GM12878 (cell line): ENCODE data around the gene PCGF6. TPM values are rescaled to one million over a fixed set of nuclear protein-coding genes. Genes with fewer than 3 reads are reported as not detected.

Experiments used
- ATAC-seq: fragments of 200-7000 bp; cut with Tn5 transposase; 3 replicates; pipeline ENCODE4 v1.9.1; 2020; ENCODE audit warnings: mild to moderate bottlenecking, moderate library complexity
- BruUV-seq: library from RNA; stranded (reverse); fragments of 400-500 nt; replicated peaks from 2 replicates; lab custom pipeline; 2021; lab: Mats Ljungman, UMichigan
- CTCF ChIA-PET: fragments of 300-600 bp; sonication (Branson Sonifier 250); formaldehyde crosslinking; extraction: SDS; loops from one replicate; lab custom pipeline; 2021; ENCODE audit warnings: inconsistent platforms; lab: Yijun Ruan, JAX
- POLR2A ChIA-PET: fragments of 350-600 bp; formaldehyde crosslinking; extraction: SDS; loops from one replicate; lab custom pipeline; 2021; ENCODE audit warnings: inconsistent platforms; lab: Charles Lee
- RAD21 ChIA-PET: fragments of 300-600 bp; sonication (Branson Sonifier 250); formaldehyde crosslinking; loops from one replicate; lab custom pipeline; 2023; ENCODE audit warnings: antibody characterized with exemption; ENCODE audit not compliant: unreplicated experiment; lab: Charles Lee
- SMC1A ChIA-PET: fragments of 300-600 bp; sonication (Branson Sonifier 250); formaldehyde crosslinking; loops from one replicate; lab custom pipeline; 2023; ENCODE audit not compliant: unreplicated experiment, uncharacterized antibody; lab: Charles Lee
- DNase-seq: peaks from one replicate; pipeline ENCODE4 v3.0.0-alpha.2; 2011; ENCODE audit warnings: low read depth, low spot score
- FAIRE-seq: peaks from 3 replicates; lab custom pipeline; 2011; peaks lifted over from hg19 to GRCh38; lab: Jason Lieb, UNC
- H2AFZ ChIP-seq: 2 replicates; pipeline ENCODE4 v1.6.0; 2011; ENCODE audit warnings: low read depth, low read length, control low read depth; ENCODE audit not compliant: control insufficient read depth
- H3K27ac ChIP-seq: 2 replicates; pipeline ENCODE4 v1.5.1; 2011; ENCODE audit warnings: control low read depth; ENCODE audit not compliant: control insufficient read depth, insufficient read depth
- H3K27me3 ChIP-seq, 2 experiments: replicated peaks in 1 of 2; 2 replicates each; pipeline versions ENCODE4 v1.6.0 to v1.6.1; 2011; ENCODE audit warnings: low read length in 1 of 2; ENCODE audit not compliant: control insufficient read depth in 2 of 2, insufficient read depth in 2 of 2
- H3K36me3 ChIP-seq, 2 experiments: 2 replicates each; pipeline ENCODE4 v1.5.1; 2011; ENCODE audit warnings: low read length in 1 of 2; ENCODE audit not compliant: control insufficient read depth in 2 of 2, insufficient read depth in 2 of 2
- H3K4me1 ChIP-seq: 2 replicates; pipeline ENCODE4 v1.6.1; 2011; ENCODE audit warnings: mild to moderate bottlenecking, low read length, moderate library complexity, mixed read lengths; ENCODE audit not compliant: control insufficient read depth, insufficient read depth
- H3K4me2 ChIP-seq: 2 replicates; pipeline ENCODE4 v1.6.0; 2011; ENCODE audit warnings: control low read depth; ENCODE audit not compliant: control insufficient read depth, insufficient read depth
- H3K4me3 ChIP-seq: fragments of 200-600 bp; sonication (generic); 2 replicates; pipeline ENCODE4 v1.5.1; 2016
- H3K79me2 ChIP-seq: 2 replicates; pipeline ENCODE4 v1.6.0; 2011; ENCODE audit warnings: low read length; ENCODE audit not compliant: control insufficient read depth, insufficient read depth
- H3K9ac ChIP-seq: 2 replicates; pipeline ENCODE4 v1.8.0; 2011; ENCODE audit warnings: low read length, control low read depth, mixed read lengths; ENCODE audit not compliant: control insufficient read depth, insufficient read depth
- H3K9me3 ChIP-seq: replicated peaks from 3 replicates; pipeline ENCODE4 v1.5.1; 2011; ENCODE audit warnings: mild to moderate bottlenecking, low read length; ENCODE audit not compliant: control insufficient read depth, insufficient read depth
- H4K20me1 ChIP-seq: 2 replicates; pipeline ENCODE4 v1.6.0; 2011; ENCODE audit not compliant: control insufficient read depth, insufficient read depth
- CHD1 ChIP-seq: IDR thresholded peaks from 2 replicates; pipeline ENCODE4 v1.6.1; 2012; ENCODE audit warnings: low read depth, low read length, improper control_type of control experiment
- CUX1 ChIP-seq: IDR thresholded peaks from 2 replicates; pipeline ENCODE4 v1.6.1; 2012; ENCODE audit warnings: improper control_type of control experiment, low read depth, low read length; ENCODE audit not compliant: insufficient replicate concordance
- EED ChIP-seq: sonication (generic); IDR thresholded peaks from 2 replicates; pipeline ENCODE4 v1.6.1; 2016; ENCODE audit warnings: antibody characterized with exemption, low read depth
- KAT2A ChIP-seq: conservative IDR thresholded peaks from 2 replicates; pipeline ENCODE4 v1.6.1; 2011; ENCODE audit warnings: low read depth, low read length; ENCODE audit not compliant: control insufficient read depth
- NRF1 ChIP-seq: conservative IDR thresholded peaks from 2 replicates; pipeline ENCODE4 v1.6.1; 2011; ENCODE audit warnings: mild to moderate bottlenecking, low read depth, low read length, improper control_type of control experiment
- POU2F2 ChIP-seq: IDR thresholded peaks from 3 replicates; pipeline ENCODE4 v1.6.1; 2011; ENCODE audit warnings: low read depth, mild to moderate bottlenecking, low read length, borderline replicate concordance
- RAD21 ChIP-seq: IDR thresholded peaks from 2 replicates; pipeline ENCODE4 v1.6.1; 2011; ENCODE audit warnings: mild to moderate bottlenecking, low read depth, low read length, moderate library complexity; ENCODE audit not compliant: insufficient read depth
- SREBF1 ChIP-seq: IDR thresholded peaks from 2 replicates; pipeline ENCODE4 v1.6.1; 2012; ENCODE audit warnings: mild to moderate bottlenecking, low read length
- TCF12 ChIP-seq: IDR thresholded peaks from 2 replicates; pipeline ENCODE4 v1.6.1; 2011; ENCODE audit warnings: low read depth, mild to moderate bottlenecking, low read length
- TCF3 ChIP-seq: IDR thresholded peaks from 2 replicates; pipeline ENCODE4 v1.6.1; 2012; ENCODE audit warnings: low read depth, mild to moderate bottlenecking, low read length, borderline replicate concordance; ENCODE audit not compliant: insufficient read depth
- YY1 ChIP-seq: IDR thresholded peaks from 2 replicates; pipeline ENCODE4 v1.6.1; 2011; ENCODE audit warnings: low read depth, mild to moderate bottlenecking, low read length
- WGBS: methylation state at CpG from one replicate; pipeline ENCODE4 v1.1.6; 2016; ENCODE audit warnings: low lambda C conversion rate; ENCODE audit not compliant: insufficient replicate concordance, insufficient coverage; ENCODE audit errors: missing lambda C conversion rate; 5-methylcytosine and 5-hydroxymethylcytosine counted together
- in situ Hi-C: fragments of 300-500 bp; cut with MboI; formaldehyde crosslinking; loops from 9 replicates; pipeline ENCODE4 v1.14.3; 2018; ENCODE audit warnings: mixed read lengths
- intact Hi-C: fragments of 100-400 bp; cut with micrococcal nuclease; formaldehyde crosslinking; loops from one replicate; pipeline ENCODE4 v1.14.2; 2022; ENCODE audit not compliant: unreplicated experiment
- polyA plus RNA-seq, 11 experiments: library from polyadenylated mRNA; depleted of rRNA in 4 of 11; unstranded in 6 of 11; stranded (reverse) in 5 of 11; fragments of >200 nt; fragmentation: Nextera tagmentation in 4 of 11; fragmentation: Illumina TruSeq in 1 of 11; extraction: Ambion mirVana in 4 of 11; extraction: Trizol in 1 of 11; gene quantifications; 1 replicate in 1 of 11; 2 replicates in 10 of 11; pipeline versions ENCODE4 v1.2.1 to v1.2.3, GENCODE V29; 2011 to 2016; ENCODE audit warnings: inconsistent platforms in 2 of 11, missing spikeins in 2 of 11, low read depth in 1 of 11
- total RNA-seq, 4 experiments: library from RNA; depleted of rRNA in 3 of 4; stranded (reverse); fragments of >200 nt in 3 of 4; fragmentation: Illumina TruSeq in 1 of 4; extraction: Trizol in 1 of 4; gene quantifications; 2 replicates each; pipeline versions ENCODE4 v1.2.1 to v1.2.3, GENCODE V29; 2013 to 2021
- TF ChIP-seq, protein P1 (sequence below): fragments of 450-650 bp; IDR thresholded peaks from 2 replicates; pipeline ENCODE4 v1.6.1; 2016; ENCODE audit warnings: mild to moderate bottlenecking
- TF ChIP-seq, protein P2 (sequence below): fragments of 450-650 bp; IDR thresholded peaks from 2 replicates; pipeline ENCODE4 v1.6.1; 2018; ENCODE audit warnings: borderline replicate concordance, mild to moderate bottlenecking; ENCODE audit not compliant: partially characterized antibody
- TF ChIP-seq, protein P3 (sequence below): IDR thresholded peaks from 2 replicates; pipeline ENCODE4 v1.6.1; 2011; ENCODE audit warnings: borderline replicate concordance, low read depth, mild to moderate bottlenecking, moderate library complexity, low read length; ENCODE audit not compliant: insufficient read depth, poor library complexity, severe bottlenecking

Gene PCGF6
- total and polyA plus RNA-seq, 10 of the 15 experiments (the other 5 are each of a cell fraction or from before 2014, with no cell fraction given) = 6.5 to 19.1 (median 12.7) TPM

DNA sequence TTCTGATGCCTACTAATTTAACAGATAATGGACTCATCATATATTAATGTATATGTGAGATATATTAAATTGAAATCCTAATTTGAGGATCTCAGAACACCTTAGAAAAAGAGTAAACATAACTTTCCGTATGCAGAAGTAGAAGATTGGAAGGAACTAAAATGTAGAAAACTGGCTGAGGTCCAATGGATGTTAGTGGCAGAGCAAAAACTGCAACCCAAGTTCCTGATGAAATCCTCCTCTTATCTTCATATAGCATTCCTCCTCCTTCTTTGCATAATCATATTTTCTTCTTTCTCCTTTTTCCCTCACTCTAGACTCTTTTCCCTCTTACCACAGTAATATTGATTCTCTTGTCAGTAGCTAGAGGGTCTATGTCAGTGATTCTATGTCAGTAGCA, 68.0 kb downstream of the PCGF6 start:
- 56% methylated on average over 1 of the region's 1 CpG for WGBS
- no TSS peak for BruUV-seq
- no peak overlapping the region for H2AFZ ChIP-seq
- DNase-seq = no peak
- H3K79me2 ChIP-seq = no peaks in the 10 kb centered on the region
- H3K9me3 ChIP-seq = no peaks in the 10 kb centered on the region; the same call in 2 of the 3 replicates
- peaks cover 3% of the 10 kb centered on the region; the same call in 1 of the 2 replicates for H4K20me1 ChIP-seq
- intact Hi-C loops (no loop called here), in situ Hi-C loops (no loop called here)
- POLR2A ChIA-PET = no interaction called here
- ATAC-seq = no peak
- H3K4me2 ChIP-seq = no peak overlapping the region
- no peaks in the 10 kb centered on the region for H3K36me3 ChIP-seq
- H3K27ac ChIP-seq = no peak overlapping the region
- H3K27me3 ChIP-seq = peaks cover 0 to 1% of the 10 kb centered on the region in 2 experiments; a peak in 3 of 4 replicates
- SMC1A ChIA-PET = no interaction called here
- no peak overlapping the region for H3K4me3 ChIP-seq
- no peak overlapping the region for H3K9ac ChIP-seq
- RAD21 ChIA-PET = no interaction called here
- CTCF ChIA-PET = no interaction called here
- FAIRE-seq = no peak
- H3K4me1 ChIP-seq = no peaks in the 10 kb centered on the region
- TF ChIP-seq TCF3 (no peak), SREBF1 (no peak), POU2F2 (no peak), NRF1 (no peak), YY1 (no peak), CUX1 (no peak), KAT2A (no peak), EED (no peak), RAD21 (no peak), TCF12 (no peak), CHD1 (no peak)
- TF ChIP-seq, protein P1, sequence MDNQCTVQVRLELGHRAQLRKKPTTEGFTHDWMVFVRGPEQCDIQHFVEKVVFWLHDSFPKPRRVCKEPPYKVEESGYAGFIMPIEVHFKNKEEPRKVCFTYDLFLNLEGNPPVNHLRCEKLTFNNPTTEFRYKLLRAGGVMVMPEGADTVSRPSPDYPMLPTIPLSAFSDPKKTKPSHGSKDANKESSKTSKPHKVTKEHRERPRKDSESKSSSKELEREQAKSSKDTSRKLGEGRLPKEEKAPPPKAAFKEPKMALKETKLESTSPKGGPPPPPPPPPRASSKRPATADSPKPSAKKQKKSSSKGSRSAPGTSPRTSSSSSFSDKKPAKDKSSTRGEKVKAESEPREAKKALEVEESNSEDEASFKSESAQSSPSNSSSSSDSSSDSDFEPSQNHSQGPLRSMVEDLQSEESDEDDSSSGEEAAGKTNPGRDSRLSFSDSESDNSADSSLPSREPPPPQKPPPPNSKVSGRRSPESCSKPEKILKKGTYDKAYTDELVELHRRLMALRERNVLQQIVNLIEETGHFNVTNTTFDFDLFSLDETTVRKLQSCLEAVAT = no peak
- TF ChIP-seq, protein P2, sequence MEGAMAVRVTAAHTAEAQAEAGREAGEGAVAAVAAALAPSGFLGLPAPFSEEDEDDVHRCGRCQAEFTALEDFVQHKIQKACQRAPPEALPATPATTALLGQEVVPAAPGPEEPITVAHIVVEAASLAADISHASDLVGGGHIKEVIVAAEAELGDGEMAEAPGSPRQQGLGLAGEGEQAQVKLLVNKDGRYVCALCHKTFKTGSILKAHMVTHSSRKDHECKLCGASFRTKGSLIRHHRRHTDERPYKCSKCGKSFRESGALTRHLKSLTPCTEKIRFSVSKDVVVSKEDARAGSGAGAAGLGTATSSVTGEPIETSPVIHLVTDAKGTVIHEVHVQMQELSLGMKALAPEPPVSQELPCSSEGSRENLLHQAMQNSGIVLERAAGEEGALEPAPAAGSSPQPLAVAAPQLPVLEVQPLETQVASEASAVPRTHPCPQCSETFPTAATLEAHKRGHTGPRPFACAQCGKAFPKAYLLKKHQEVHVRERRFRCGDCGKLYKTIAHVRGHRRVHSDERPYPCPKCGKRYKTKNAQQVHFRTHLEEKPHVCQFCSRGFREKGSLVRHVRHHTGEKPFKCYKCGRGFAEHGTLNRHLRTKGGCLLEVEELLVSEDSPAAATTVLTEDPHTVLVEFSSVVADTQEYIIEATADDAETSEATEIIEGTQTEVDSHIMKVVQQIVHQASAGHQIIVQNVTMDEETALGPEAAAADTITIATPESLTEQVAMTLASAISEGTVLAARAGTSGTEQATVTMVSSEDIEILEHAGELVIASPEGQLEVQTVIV = no peak
- TF ChIP-seq, protein P3, sequence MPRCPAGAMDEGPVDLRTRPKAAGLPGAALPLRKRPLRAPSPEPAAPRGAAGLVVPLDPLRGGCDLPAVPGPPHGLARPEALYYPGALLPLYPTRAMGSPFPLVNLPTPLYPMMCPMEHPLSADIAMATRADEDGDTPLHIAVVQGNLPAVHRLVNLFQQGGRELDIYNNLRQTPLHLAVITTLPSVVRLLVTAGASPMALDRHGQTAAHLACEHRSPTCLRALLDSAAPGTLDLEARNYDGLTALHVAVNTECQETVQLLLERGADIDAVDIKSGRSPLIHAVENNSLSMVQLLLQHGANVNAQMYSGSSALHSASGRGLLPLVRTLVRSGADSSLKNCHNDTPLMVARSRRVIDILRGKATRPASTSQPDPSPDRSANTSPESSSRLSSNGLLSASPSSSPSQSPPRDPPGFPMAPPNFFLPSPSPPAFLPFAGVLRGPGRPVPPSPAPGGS = no peak
